Activated CD8-positive, alpha-beta memory T cell treated with anti-CD3 and anti-CD28 coated beads, Interleukin-2, amount 50 U/mL, for 48 hours (primary cell): ENCODE results near the gene ZDHHC1.
"Not testable (repeated sequence)": the region's sequence is repeated elsewhere in the genome, so short reads cannot be mapped to it uniquely, and the experiment has no call there.

ENCODE experiments used
- DNase-seq: peaks from one replicate; pipeline ENCODE4 v3.0.0-alpha.2; 2020

Gene ZDHHC1

GRCh38 chr16:67391424-67392300 lies 24.6 kb downstream of the ZDHHC1 start:
- DNase-seq, result no peak

DNA sequence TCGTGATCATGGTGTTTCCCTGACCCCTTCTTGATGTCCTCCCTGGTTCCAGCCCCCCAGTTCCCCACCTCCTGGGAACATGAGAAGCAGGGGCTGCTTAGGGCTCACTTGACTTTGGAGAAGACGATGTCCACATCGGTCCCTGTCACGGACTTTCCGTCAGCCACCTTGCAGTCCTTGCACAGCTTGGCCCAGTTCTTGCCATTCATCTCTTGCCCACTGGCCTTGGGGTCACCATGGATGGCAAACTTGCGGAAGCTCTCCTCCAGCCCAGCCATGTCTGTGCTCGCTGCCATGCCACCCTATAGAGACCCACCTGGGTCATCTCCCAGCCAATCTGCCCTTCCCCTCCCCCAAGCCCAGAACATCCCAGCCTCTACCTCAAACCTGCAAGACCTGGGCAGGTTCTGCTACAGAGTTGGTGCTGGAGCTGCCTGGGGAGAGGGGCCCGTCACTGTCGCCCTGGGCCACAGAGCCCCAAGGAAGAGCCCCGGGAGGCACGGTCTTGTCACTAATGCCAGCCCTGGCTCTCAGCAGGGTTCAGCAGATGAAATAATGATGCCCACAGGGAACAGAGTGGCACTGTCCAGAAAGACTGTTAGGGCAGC lies 25.4 kb downstream of the ZDHHC1 start:
- no peak for DNase-seq

- peak; percentile 30 for DNase-seq
Observed at GRCh38 chr16:67389911-67390815, 26.1 kb downstream of the ZDHHC1 start.

GRCh38 chr16:67388591-67388990 lies 27.7 kb downstream of the ZDHHC1 start:
- DNase-seq, result no peak

DNA sequence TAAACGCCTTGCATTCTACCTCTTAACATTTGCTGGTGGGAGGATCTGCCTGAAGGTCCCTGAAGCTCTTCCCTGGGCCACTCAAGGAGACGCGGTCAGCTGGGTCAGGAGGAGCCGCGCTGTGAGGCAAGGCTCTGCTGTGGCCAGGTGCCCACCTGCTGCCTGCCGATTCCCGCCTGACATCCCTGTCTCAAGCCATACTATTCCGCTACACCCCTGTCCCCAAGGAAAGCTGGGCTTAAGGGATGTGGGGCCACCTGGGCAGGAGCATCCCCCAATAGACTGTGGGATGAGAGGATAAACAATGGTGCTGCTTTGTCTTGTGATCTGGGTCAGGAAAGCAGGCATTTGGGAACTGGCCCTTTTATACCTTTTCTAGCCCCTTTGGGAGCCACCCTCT lies 28.1 kb downstream of the ZDHHC1 start:
- DNase-seq, result no peak

DNA sequence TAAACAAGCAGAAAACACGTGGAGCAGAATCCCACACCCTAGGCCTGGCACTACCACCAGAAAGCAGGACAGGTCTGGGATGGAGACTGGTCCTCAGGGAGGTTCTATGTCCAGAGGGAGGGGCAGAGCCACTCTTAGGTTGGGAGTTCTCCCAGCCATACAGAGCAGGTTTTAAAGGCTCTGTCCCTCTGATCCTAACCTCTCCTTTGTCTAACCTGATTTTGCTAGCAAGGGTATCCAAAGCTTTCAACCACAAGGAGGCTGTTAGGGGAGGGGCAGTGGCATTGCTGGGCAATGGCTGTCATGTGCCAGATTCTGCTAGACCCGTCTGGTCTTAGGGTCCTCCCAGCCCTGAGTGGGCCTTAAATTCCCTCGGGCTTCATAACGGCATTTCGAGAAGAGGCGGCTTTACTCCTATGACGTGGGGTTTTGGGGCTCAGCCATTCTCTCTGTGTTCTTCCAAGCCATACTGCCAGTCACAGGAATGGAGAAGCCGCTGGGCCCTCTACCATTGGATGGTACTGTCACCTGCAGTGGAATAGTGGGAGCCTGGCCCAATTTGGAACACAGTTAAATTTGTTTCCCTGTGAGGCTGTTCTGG lies 28.7 kb downstream of the ZDHHC1 start:
- DNase-seq, result no peak

DNA sequence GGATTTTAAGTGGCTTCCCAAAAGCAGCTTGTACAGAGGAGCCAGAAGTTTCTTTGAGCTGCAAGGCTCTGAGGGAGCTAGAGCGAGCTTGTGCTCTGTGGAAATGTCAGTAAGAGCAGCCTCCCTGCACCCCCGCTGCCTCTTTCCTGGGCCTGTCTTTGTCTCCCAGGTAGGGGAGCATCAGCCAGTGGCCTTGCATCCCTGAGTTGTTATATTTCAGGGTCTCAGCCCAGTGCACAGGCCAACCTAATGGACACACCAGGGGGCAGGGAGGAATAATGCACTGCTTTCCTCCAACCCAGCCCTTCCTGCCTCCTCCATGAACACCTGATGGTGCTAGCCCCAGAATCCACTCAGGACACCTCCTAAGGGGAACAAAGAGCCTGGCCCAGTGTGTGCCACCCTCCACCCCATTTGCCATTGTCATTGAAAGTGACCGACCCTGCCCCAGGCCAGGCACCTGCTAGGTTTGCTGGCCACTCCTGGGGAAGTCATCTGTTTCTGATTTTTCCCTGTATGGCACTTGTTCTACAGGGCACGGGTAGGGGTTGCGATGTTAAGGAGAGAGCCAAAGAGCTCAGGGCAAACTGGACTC lies 29.3 kb downstream of the ZDHHC1 start:
- DNase-seq, result no peak

DNA sequence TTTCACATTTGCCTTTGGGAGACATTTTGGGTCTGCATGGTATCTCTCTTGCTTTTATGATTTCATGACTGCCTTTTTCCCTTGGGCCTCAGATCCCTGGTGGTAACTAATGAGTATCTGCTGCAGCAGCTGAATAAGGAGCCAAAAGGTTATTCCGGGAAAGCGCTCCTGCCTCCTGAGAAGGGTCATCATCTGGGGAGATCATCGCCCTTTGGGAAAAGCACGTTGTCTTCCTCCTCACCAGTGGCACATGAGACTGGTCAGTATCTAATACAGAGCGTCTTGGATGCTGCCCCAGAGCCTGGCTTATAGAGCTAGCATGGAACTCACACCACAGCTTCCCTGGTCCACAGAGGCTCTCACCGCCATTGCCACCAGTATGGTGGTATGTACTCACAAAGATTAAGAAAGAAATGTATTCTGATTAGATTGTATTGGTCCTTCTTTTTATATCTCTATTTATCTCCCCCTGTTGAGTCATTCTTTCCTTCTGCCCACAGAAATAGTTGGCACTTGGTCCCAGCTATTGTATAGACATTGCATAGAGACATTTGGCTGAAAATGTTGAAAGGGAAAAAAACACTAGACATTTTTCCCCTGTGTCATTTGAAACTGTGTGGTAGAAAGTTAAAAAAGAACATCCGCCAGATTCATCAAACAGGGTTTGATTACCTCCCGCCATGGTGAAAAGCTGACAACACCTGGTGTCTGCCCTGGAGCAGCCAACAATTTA lies 31.3 kb downstream of the ZDHHC1 start:
- DNase-seq, result no peak

DNA sequence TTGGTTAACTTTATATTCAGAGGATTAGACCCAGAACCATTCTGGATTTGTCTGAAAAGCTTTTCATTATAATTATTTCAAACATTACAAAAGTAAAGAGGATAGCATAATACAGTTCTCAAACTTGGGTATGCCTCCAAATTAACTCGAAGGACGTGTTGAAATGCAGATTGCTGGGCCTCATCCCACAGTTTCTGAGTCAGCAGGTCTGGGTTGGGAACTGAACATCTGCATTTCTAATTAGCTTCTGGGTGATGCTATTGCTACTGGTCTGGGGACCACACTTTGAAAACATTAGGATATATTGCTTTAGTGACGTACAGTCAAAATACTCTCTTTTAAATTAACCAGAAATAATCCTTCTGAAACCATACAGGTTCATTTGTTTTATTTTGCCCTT lies 33.0 kb downstream of the ZDHHC1 start:
- DNase-seq, result no peak

- no peak for DNase-seq
Observed at GRCh38 chr16:67378642-67379041, 37.6 kb downstream of the ZDHHC1 start.

DNA sequence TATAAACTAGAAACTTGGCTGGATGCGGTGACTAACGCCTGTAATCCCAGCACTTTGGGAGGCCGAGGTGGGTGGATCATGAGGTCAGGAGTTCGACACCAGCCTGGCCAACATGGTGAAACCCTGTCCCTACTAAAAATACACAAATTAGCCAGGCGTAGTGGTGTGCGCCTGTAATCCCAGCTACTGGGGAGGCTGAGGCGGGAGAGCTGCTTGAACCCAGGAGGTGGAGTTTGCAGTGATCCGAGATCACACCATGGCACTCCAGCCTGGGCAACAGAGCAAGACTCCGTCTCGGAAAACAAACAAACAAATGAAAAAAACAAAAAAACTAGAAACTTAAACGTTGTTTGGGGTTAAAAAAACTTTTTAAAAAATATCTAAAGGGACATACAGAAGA lies 40.3 kb downstream of the ZDHHC1 start:
- DNase-seq, result not testable (repeated sequence)

DNA sequence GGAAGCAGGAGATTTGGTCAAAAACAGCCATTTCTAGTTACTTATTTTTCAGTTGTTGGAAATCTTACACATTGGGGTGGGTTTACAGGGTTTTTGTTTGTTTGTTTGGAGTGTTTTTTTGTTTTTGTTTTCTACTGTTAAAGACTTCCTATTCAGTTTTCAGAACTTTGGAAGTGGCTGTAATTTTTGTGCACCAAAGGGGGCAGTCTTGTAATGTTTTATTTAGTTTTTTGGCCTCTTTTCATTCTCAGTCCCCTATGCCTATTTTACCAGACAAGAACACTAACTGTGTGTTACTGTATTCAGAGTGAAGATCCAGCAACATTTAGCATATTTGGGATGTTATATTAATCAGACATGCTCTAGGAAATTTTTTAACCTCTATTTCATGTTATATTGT lies 43.6 kb downstream of the ZDHHC1 start:
- no peak for DNase-seq

DNA sequence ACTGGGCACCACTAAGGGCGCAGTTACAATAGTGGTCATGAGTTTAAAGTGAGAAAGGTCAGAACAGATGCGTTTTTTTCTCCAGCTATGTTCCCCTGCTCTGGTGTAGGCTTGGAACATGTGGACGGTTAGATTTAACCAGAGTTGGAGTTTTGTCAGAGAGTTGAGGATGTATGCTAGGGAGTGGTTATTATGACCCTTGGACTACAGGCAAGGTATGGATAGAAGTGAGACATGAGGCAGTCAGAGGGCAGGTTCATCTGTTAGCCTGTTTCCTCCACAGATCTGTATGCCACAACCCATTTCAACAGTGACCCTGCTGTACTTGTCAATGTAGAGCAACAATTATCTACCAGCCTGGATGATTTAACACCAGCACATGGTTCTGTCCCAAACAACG lies 45.6 kb downstream of the ZDHHC1 start:
- no peak for DNase-seq

GRCh38 chr16:67364600-67365235 lies 51.6 kb downstream of the ZDHHC1 start:
- DNase-seq, result no peak

- DNase-seq, result no peak
Observed at GRCh38 chr16:67361038-67361437, 55.2 kb downstream of the ZDHHC1 start.

GRCh38 chr16:67359540-67360269 lies 56.6 kb downstream of the ZDHHC1 start:
- not testable (repeated sequence) for DNase-seq

DNA sequence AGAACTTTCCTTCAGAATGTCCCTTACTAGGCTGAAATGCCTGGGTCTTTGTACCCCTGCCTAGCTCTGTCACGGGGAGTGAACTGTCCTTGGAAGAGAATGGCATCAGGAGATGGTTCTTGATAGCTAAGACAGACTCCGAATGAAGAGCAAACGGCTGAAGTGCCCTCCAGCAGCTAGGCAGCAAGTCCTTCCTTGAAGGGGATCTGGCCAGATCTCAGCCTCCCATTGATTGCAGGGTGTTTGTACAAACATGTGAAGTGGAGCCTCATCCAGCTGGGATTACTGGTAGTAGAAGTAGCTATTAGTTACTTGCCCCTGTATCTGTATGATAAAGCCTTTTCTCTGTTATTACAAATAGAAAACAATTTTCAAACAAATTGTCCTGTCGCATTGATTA lies 58.7 kb downstream of the ZDHHC1 start:
- DNase-seq, result no peak

- no peak for DNase-seq
Observed at GRCh38 chr16:67356396-67356795, 59.9 kb downstream of the ZDHHC1 start.

GRCh38 chr16:67352463-67352862 lies 63.8 kb downstream of the ZDHHC1 start:
- DNase-seq, result not testable (repeated sequence)

DNA sequence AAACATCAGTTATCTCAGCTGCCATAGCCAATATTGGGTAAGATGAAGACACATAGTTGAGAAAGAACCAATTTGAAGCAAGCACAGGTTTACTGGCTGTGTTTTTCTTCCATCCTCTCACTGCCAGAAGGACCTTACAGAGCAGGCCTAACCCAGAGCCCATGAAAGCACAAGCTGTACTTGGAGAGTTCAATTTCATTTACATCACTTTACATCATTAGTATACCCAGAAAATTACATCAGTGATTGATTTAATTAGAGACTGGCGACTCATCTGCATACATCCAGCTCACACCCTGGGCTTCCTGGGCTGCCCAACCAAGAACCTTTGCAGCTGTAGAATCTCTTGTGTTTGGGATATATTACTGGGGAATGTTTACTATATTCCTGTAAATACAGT lies 66.0 kb downstream of the ZDHHC1 start:
- no peak for DNase-seq

DNA sequence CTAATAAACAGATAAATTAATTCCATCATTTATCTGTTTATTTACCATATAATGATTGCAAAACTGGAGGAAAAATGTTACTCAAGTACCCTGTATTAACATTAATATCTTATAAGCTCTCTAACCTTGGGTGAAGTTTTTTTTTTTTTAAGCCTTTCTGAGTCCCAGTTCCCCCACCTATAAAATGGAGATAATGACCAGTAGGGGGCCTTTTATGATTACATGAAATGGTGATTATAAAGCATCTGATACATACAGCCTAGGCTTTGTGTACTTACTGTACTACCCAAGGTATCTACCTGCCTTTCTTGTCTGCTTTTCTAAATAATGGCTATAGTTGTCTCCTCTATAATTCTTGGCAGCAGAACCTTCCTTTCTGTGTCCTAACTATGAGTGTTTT lies 67.1 kb downstream of the ZDHHC1 start:
- DNase-seq, result no peak
